GM18517 (cell line): Measurements from ENCODE around the gene RPL37.
"Not testable (repeated sequence)": the region's sequence is repeated elsewhere in the genome, so short reads cannot be mapped to it uniquely, and the experiment has no call there.

Experiments used
- ATAC-seq: cut with Tn5 transposase; IDR thresholded peaks from one replicate; pipeline ENCODE4 v1.9.1; 2021; ENCODE audit warnings: mild to moderate bottlenecking, moderate library complexity; ENCODE audit not compliant: unreplicated experiment

Gene RPL37

GRCh38 chr5:40834849-40835787 is at the start of gene RPL37:
Gene RPL37 (minus strand): TSS chr5:40835222. CDS start chr5:40835185, 37 bp downstream.
- peak; percentile 99 for ATAC-seq

- not testable (repeated sequence) for ATAC-seq
Measured at GRCh38 chr5:40883051-40883450, 48.0 kb upstream of the RPL37 start.

GRCh38 chr5:40882291-40882690 is 47.3 kb upstream of the RPL37 start:
- no peak for ATAC-seq

GRCh38 chr5:40879163-40879942 is 44.3 kb upstream of the RPL37 start:
- ATAC-seq, result peak; percentile 55

GRCh38 chr5:40877371-40877988 is 42.5 kb upstream of the RPL37 start:
- ATAC-seq, result no peak

GRCh38 chr5:40875958-40876357 is 40.9 kb upstream of the RPL37 start:
- ATAC-seq, result no peak

- no peak for ATAC-seq
Measured at GRCh38 chr5:40873286-40873880, 38.4 kb upstream of the RPL37 start.

GRCh38 chr5:40872253-40872652 is 37.2 kb upstream of the RPL37 start:
- not testable (repeated sequence) for ATAC-seq

GRCh38 chr5:40871177-40871576 is 36.2 kb upstream of the RPL37 start:
- ATAC-seq, result no peak

GRCh38 chr5:40869384-40869783 is 34.4 kb upstream of the RPL37 start:
- no peak for ATAC-seq

- ATAC-seq, result no peak
Measured at GRCh38 chr5:40866844-40867243, 31.8 kb upstream of the RPL37 start.

- not testable (repeated sequence) for ATAC-seq
Measured at GRCh38 chr5:40865004-40865403, 30.0 kb upstream of the RPL37 start.

- ATAC-seq, result no peak
Measured at GRCh38 chr5:40860711-40861110, 25.7 kb upstream of the RPL37 start.

GRCh38 chr5:40853632-40854192 is 18.7 kb upstream of the RPL37 start:
- no peak for ATAC-seq

GRCh38 chr5:40847525-40847924 is 12.5 kb upstream of the RPL37 start:
- ATAC-seq, result no peak

GRCh38 chr5:40846371-40846770 is 11.3 kb upstream of the RPL37 start:
- ATAC-seq, result no peak

- no peak for ATAC-seq
Measured at GRCh38 chr5:40844565-40844964, 9.5 kb upstream of the RPL37 start.

- ATAC-seq, result no peak
Measured at GRCh38 chr5:40842351-40842750, 7.3 kb upstream of the RPL37 start.

GRCh38 chr5:40841068-40841805 is 6.2 kb upstream of the RPL37 start, which contains the start of gene CARD6:
Gene CARD6 (plus strand): TSS chr5:40841367. CDS start chr5:40841383, 16 bp downstream.
- peak; percentile 40 for ATAC-seq

GRCh38 chr5:40838086-40838485 is 3.1 kb upstream of the RPL37 start:
- ATAC-seq, result no peak
